MM.1S (cell line): ENCODE results near the gene ACTL6B.

Experiments
- DNase-seq: peaks from one replicate; pipeline ENCODE4 v3.0.0-alpha.2; 2015
- H2AFZ ChIP-seq: fragments of 300-600 bp; sonication (generic); 2 replicates; pipeline ENCODE4 v1.6.0; 2016; ENCODE audit warnings: antibody characterized with exemption, low read length
- H3F3A ChIP-seq: fragments of 300-600 bp; sonication (generic); 2 replicates; pipeline ENCODE4 v1.6.1; 2016; ENCODE audit warnings: mild to moderate bottlenecking, antibody characterized with exemption, low read length, moderate library complexity, mixed read lengths; ENCODE audit not compliant: insufficient read depth
- H3K27ac ChIP-seq: fragments of 300-600 bp; sonication (generic); 2 replicates; pipeline ENCODE4 v1.5.1; 2016; ENCODE audit warnings: mild to moderate bottlenecking, low read length
- H3K27me3 ChIP-seq: fragments of 300-600 bp; sonication (generic); replicated peaks from 2 replicates; pipeline ENCODE4 v1.6.0; 2016; ENCODE audit warnings: low read length; ENCODE audit not compliant: insufficient read depth
- H3K36me3 ChIP-seq: fragments of 300-600 bp; sonication (generic); replicated peaks from 2 replicates; pipeline ENCODE4 v1.6.1; 2016; ENCODE audit warnings: mild to moderate bottlenecking, low read length, mixed read lengths; ENCODE audit not compliant: insufficient read depth
- H3K4me1 ChIP-seq: fragments of 300-600 bp; sonication (generic); 2 replicates; pipeline ENCODE4 v1.6.1; 2016; ENCODE audit warnings: low read length, mixed read lengths
- H3K4me2 ChIP-seq: fragments of 300-600 bp; sonication (generic); 2 replicates; pipeline ENCODE4 v1.6.0; 2016; ENCODE audit warnings: low read depth, low read length
- H3K4me3 ChIP-seq: fragments of 300-600 bp; sonication (generic); 2 replicates; pipeline ENCODE4 v1.5.1; 2016; ENCODE audit warnings: low read length, mixed read lengths
- H3K79me2 ChIP-seq: fragments of 300-600 bp; sonication (generic); 2 replicates; pipeline ENCODE4 v1.6.1; 2016; ENCODE audit warnings: mixed run types, low read length, mixed read lengths
- H3K9ac ChIP-seq: fragments of 300-600 bp; sonication (generic); 2 replicates; pipeline ENCODE4 v1.6.1; 2016; ENCODE audit warnings: low read length, mixed read lengths
- H3K9me2 ChIP-seq: fragments of 300-600 bp; sonication (generic); replicated peaks from 2 replicates; pipeline ENCODE4 v1.6.1; 2016; ENCODE audit warnings: mild to moderate bottlenecking, low read length, mixed read lengths; ENCODE audit not compliant: insufficient read depth
- H3K9me3 ChIP-seq: fragments of 300-600 bp; sonication (generic); replicated peaks from 2 replicates; pipeline ENCODE4 v1.6.1; 2016; ENCODE audit warnings: mild to moderate bottlenecking, low read length, mixed read lengths; ENCODE audit not compliant: insufficient read depth
- H4K20me1 ChIP-seq: fragments of 300-600 bp; sonication (generic); 2 replicates; pipeline ENCODE4 v1.6.1; 2016; ENCODE audit warnings: mild to moderate bottlenecking, low read length, moderate library complexity, mixed read lengths; ENCODE audit not compliant: insufficient read depth
- EZH2 ChIP-seq: fragments of 300-600 bp; sonication (generic); optimal IDR thresholded peaks from 2 replicates; pipeline ENCODE3; 2017; ENCODE audit warnings: low read depth, mild to moderate bottlenecking, antibody characterized with exemption, low read length, mixed read lengths
- EZH2phosphoT487 ChIP-seq: fragments of 300-600 bp; sonication (generic); IDR thresholded peaks from 2 replicates; pipeline ENCODE4 v1.6.1; 2018; ENCODE audit warnings: antibody characterized with exemption, low read length
- TF ChIP-seq, protein P1 (sequence below): fragments of 300-600 bp; sonication (generic); IDR thresholded peaks from 2 replicates; pipeline ENCODE4 v1.5.1; 2016; ENCODE audit warnings: antibody characterized with exemption, low read length, mixed read lengths

ACTL6B gene

DNA sequence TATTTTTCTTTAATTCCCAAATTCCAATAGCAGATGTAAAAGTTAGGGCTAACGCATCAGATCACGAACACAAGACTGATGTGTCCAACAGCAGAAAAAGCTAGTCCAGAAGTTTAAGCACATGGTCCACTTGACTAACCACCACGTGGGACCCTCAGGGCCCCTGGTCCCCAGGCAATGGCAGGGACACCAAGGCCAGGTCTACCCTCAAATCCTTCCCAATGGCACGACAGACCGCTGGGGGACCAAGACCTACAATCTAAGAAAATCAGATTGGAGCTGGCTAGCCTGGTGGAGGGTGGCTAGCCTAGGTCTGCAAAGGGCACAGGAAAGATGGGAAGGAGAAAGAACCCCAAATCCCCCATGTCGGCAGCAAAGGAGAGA lies 36.3 kb upstream of the ACTL6B start:
- DNase-seq = no peak
- Histone ChIP-seq H3K9me2 (no peaks in the 10 kb centered on the region), H3K4me3 (peak overlapping the region; percentile 91; the same call in 1 of the 2 replicates), H3K27ac (no peak overlapping the region), H3K9me3 (no peaks in the 10 kb centered on the region), H3K79me2 (peaks cover 53% of the 10 kb centered on the region), H4K20me1 (peaks cover 4% of the 10 kb centered on the region; the same call in 1 of the 2 replicates), H2AFZ (no peak overlapping the region), H3K9ac (no peak overlapping the region), H3K36me3 (0 out of 2 replicates have a peak, but pooled peaks cover 3% of the 10 kb centered on the region), H3K27me3 (peaks cover 27% of the 10 kb centered on the region), H3F3A (peaks cover 13% of the 10 kb centered on the region), H3K4me2 (peak overlapping the region; percentile 71), H3K4me1 (peaks cover 25% of the 10 kb centered on the region)
- no peak for TF ChIP-seq EZH2
- no peak for TF ChIP-seq EZH2phosphoT487
- TF ChIP-seq, protein P1, sequence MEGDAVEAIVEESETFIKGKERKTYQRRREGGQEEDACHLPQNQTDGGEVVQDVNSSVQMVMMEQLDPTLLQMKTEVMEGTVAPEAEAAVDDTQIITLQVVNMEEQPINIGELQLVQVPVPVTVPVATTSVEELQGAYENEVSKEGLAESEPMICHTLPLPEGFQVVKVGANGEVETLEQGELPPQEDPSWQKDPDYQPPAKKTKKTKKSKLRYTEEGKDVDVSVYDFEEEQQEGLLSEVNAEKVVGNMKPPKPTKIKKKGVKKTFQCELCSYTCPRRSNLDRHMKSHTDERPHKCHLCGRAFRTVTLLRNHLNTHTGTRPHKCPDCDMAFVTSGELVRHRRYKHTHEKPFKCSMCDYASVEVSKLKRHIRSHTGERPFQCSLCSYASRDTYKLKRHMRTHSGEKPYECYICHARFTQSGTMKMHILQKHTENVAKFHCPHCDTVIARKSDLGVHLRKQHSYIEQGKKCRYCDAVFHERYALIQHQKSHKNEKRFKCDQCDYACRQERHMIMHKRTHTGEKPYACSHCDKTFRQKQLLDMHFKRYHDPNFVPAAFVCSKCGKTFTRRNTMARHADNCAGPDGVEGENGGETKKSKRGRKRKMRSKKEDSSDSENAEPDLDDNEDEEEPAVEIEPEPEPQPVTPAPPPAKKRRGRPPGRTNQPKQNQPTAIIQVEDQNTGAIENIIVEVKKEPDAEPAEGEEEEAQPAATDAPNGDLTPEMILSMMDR = no peak

DNA sequence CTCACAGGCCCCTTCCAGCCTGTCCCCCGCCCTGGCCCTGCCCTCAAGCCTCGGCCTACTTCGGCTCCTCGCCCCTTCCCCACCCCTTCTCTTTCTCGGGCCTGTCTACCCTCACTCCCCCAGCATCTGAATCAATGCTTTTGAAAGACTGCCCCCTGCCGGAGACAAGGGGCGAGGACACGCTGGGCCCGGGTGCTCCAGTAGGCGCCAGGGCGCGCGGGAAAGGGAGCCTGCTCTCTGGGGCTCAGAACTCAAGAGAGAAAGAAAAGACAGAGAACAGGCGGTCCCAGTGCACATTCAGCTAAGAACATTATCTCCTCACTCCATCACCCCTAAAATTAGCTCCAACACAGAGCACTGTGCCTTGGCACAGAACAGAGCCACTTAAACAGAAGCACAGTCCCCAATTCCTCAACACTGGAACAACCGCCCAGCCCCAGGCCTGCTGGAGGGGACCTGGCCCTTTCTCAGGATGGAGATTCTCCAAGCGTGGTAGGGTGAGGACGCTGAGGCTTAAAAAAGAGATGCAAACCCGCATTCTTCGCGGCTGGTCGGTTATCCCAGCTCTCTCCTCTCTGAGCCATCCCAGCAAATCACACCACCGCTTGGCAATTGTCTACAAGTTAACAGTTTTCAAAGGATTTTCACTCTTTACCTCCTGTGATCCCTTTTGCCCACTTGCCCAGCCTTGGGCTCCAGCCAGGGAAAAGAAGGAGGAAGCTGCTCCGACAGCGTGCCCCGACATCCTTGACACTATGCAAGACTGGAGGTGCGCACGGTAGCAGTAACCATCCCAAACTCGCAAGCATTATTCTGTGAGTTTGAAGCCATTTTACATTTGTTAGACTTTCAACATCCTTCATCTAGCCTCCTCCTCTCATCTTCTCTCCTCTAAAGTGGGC lies 35.7 kb upstream of the ACTL6B start:
- H3F3A ChIP-seq = peaks cover 13% of the 10 kb centered on the region
- H4K20me1 ChIP-seq = peaks cover 4% of the 10 kb centered on the region; the same call in 1 of the 2 replicates
- H3K4me2 ChIP-seq = peak overlapping the region; percentile 71; the same call in 1 of the 2 replicates
- TF ChIP-seq EZH2 (no peak), EZH2phosphoT487 (no peak)
- TF ChIP-seq, protein P1 = peak; percentile 86
- peak; percentile 74 for DNase-seq
- H3K36me3 ChIP-seq = 0 out of 2 replicates have a peak, but pooled peaks cover 3% of the 10 kb centered on the region
- H3K9ac ChIP-seq = no peak overlapping the region
- H3K79me2 ChIP-seq = peaks cover 53% of the 10 kb centered on the region
- H3K9me2 ChIP-seq = no peaks in the 10 kb centered on the region
- no peak overlapping the region for H3K27ac ChIP-seq
- H3K27me3 ChIP-seq = peaks cover 20% of the 10 kb centered on the region
- peaks cover 25% of the 10 kb centered on the region for H3K4me1 ChIP-seq
- H3K4me3 ChIP-seq = no peak overlapping the region
- H3K9me3 ChIP-seq = no peaks in the 10 kb centered on the region
- H2AFZ ChIP-seq = no peak overlapping the region

DNA sequence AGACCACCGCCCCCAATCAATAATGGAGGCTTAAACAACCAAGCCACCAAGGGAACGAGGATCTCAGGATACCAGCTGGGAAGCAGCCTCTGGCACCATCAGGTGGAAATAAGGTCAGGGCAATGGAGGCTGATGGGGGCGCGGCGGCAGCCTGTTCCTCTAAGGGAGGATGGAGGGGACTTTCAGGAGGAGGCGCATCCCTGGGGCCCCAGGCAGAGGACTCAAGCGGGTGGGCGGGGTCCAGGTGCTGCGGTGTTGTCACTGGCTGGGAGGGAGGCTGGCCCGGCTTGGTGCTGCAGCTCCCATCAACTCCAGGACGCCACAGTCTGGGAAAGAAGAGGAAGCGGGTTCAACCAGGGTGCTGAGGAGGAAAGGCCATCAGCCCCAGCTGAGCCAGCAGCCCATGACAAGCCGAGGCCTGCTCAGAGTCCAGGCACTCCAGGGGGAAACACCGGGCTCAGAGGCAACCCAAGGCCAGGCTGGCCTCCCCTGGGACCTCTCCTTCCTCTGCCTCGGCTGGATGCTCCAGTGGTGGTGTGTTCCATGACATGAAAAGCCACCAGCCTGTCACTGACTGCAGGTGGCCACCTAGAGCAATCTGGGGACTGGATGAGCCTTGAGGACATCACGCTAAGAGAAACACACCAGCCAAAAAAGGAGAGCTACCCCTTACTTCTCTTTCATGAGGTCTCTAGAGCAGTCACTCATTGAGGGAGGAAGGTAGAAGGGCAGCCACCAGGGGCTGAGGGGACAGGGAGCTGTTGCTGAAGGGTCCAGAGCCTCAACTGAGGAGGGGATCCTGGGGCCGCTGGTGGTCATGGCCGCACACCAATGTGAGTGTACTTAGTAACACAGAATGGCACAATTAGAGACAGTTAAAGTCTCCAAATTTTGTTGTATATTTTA lies 33.2 kb upstream of the ACTL6B start:
- Histone ChIP-seq H3K79me2 (peaks cover 53% of the 10 kb centered on the region), H4K20me1 (peaks cover 4% of the 10 kb centered on the region; the same call in 1 of the 2 replicates)

More for the DNA sequence above, 33.2 kb upstream of the ACTL6B start:
- Histone ChIP-seq H2AFZ (no peak overlapping the region), H3K9ac (no peak overlapping the region), H3K4me1 (peaks cover 12% of the 10 kb centered on the region), H3K4me2 (no peak overlapping the region), H3K9me2 (no peaks in the 10 kb centered on the region), H3K9me3 (no peaks in the 10 kb centered on the region), H3K36me3 (0 out of 2 replicates have a peak, but pooled peaks cover 3% of the 10 kb centered on the region), H3K4me3 (no peak overlapping the region), H3F3A (peaks cover under 1% of the 10 kb centered on the region; the same call in 1 of the 2 replicates), H3K27me3 (peaks cover under 1% of the 10 kb centered on the region; the same call in 1 of the 2 replicates), H3K27ac (no peak overlapping the region)
- TF ChIP-seq EZH2 = no peak
- TF ChIP-seq, protein P1 = no peak
- no peak for TF ChIP-seq EZH2phosphoT487
- no peak for DNase-seq
